HepG2 (cell line): ENCODE data around the gene CES3. TPM values are rescaled to one million over a fixed set of nuclear protein-coding genes. Genes with fewer than 3 reads are reported as not detected.

Experiments
- CBX5 ChIP-seq: sonication (generic); formaldehyde crosslinking; IDR thresholded peaks from 2 replicates; pipeline ENCODE4 v1.4.0; 2020; ENCODE audit warnings: missing genetic modification reagents, borderline replicate concordance
- CENPT ChIP-seq: sonication (generic); formaldehyde crosslinking; IDR thresholded peaks from 2 replicates; pipeline ENCODE4 v1.8.0; 2022; ENCODE audit warnings: low read depth, mild to moderate bottlenecking, moderate library complexity, missing genetic modification reagents
- FOXC1 ChIP-seq: sonication (generic); formaldehyde crosslinking; IDR thresholded peaks from 2 replicates; pipeline ENCODE4 v1.8.0; 2022; ENCODE audit warnings: mild to moderate bottlenecking, missing genetic modification reagents, borderline replicate concordance
- GZF1 ChIP-seq: sonication (generic); formaldehyde crosslinking; IDR thresholded peaks from 2 replicates; pipeline ENCODE4 v1.5.1; 2020; ENCODE audit warnings: mild to moderate bottlenecking, missing genetic modification reagents
- HNF1B ChIP-seq: sonication (generic); formaldehyde crosslinking; IDR thresholded peaks from 2 replicates; pipeline ENCODE4 v1.5.1; 2020; ENCODE audit warnings: mild to moderate bottlenecking, moderate library complexity, missing genetic modification reagents
- HNRNPH1 ChIP-seq: fragments of 200-400 bp; formaldehyde crosslinking; optimal IDR thresholded peaks from 2 replicates; pipeline ENCODE3; 2017; ENCODE audit warnings: mild to moderate bottlenecking, low read depth, low read length
- HNRNPUL1 ChIP-seq: fragments of 200-400 bp; formaldehyde crosslinking; IDR thresholded peaks from 2 replicates; pipeline ENCODE4 v1.6.1; 2017; ENCODE audit warnings: low read depth, mild to moderate bottlenecking, low read length, moderate library complexity
- KLF15 ChIP-seq: sonication (generic); formaldehyde crosslinking; IDR thresholded peaks from 2 replicates; pipeline ENCODE4 v1.8.1; 2023; ENCODE audit warnings: borderline replicate concordance, mild to moderate bottlenecking, inconsistent platforms, missing genetic modification reagents, mixed read lengths
- MLLT10 ChIP-seq: sonication (generic); formaldehyde crosslinking; IDR thresholded peaks from 2 replicates; pipeline ENCODE4 v1.4.0; 2020; ENCODE audit warnings: missing genetic modification reagents
- PRMT3 ChIP-seq: sonication (generic); formaldehyde crosslinking; IDR thresholded peaks from 2 replicates; pipeline ENCODE4 v1.8.1; 2022; ENCODE audit warnings: low read depth, mild to moderate bottlenecking, moderate library complexity, missing genetic modification reagents, borderline replicate concordance
- SRSF1 ChIP-seq: fragments of 200-400 bp; formaldehyde crosslinking; optimal IDR thresholded peaks from 2 replicates; pipeline ENCODE3; 2017; ENCODE audit warnings: mild to moderate bottlenecking, low read depth, low read length, moderate library complexity
- TP53 ChIP-seq: sonication (generic); formaldehyde crosslinking; conservative IDR thresholded peaks from 2 replicates; pipeline ENCODE4 v1.4.0; 2020; ENCODE audit warnings: missing genetic modification reagents
- ZBTB7A ChIP-seq: sonication (generic); formaldehyde crosslinking; IDR thresholded peaks from 2 replicates; pipeline ENCODE4 v1.8.0; 2022; ENCODE audit warnings: mild to moderate bottlenecking, missing genetic modification reagents
- ZNF253 ChIP-seq: sonication (generic); formaldehyde crosslinking; IDR thresholded peaks from 2 replicates; pipeline ENCODE4 v1.8.0; 2022; ENCODE audit warnings: mild to moderate bottlenecking, missing genetic modification reagents, borderline replicate concordance
- ZNF292 ChIP-seq: sonication (generic); formaldehyde crosslinking; IDR thresholded peaks from 2 replicates; pipeline ENCODE4 v1.8.1; 2022; ENCODE audit warnings: mild to moderate bottlenecking, low read depth, missing genetic modification reagents, borderline replicate concordance
- ZNF318 ChIP-seq: sonication (generic); formaldehyde crosslinking; IDR thresholded peaks from 2 replicates; pipeline ENCODE4 v1.4.0; 2020; ENCODE audit warnings: mild to moderate bottlenecking, missing genetic modification reagents
- ZNF333 ChIP-seq: sonication (generic); formaldehyde crosslinking; IDR thresholded peaks from 2 replicates; pipeline ENCODE4 v1.4.0; 2020; ENCODE audit warnings: mild to moderate bottlenecking, missing genetic modification reagents, borderline replicate concordance
- ZNF746 ChIP-seq: sonication (generic); formaldehyde crosslinking; IDR thresholded peaks from 2 replicates; pipeline ENCODE4 v1.8.0; 2022; ENCODE audit warnings: mild to moderate bottlenecking, missing genetic modification reagents
- ZNF777 ChIP-seq: sonication (generic); formaldehyde crosslinking; IDR thresholded peaks from 2 replicates; pipeline ENCODE4 v1.4.0; 2020; ENCODE audit warnings: missing genetic modification reagents
- polyA plus RNA-seq, 8 experiments: library from polyadenylated mRNA; depleted of rRNA in 3 of 8; stranded (reverse) in 7 of 8; unstranded in 1 of 8; fragments of >200 nt; fragmentation: Illumina TruSeq in 4 of 8; extraction: Trizol in 4 of 8; gene quantifications; 2 replicates each; pipeline versions ENCODE4 v1.2.1 to v1.2.3, GENCODE V29; 2011 to 2016; ENCODE audit warnings: low read depth in 4 of 8, missing spikeins in 1 of 8, mixed read lengths in 1 of 8; ENCODE audit not compliant: insufficient read depth in 1 of 8
- total RNA-seq, 5 experiments: library from RNA; depleted of rRNA; stranded (reverse); fragments of >200 nt; fragmentation: Illumina TruSeq; extraction: Trizol; gene quantifications; 2 replicates each; pipeline ENCODE4 v1.2.3, GENCODE V29; 2016; ENCODE audit warnings: low read depth in 1 of 5

CES3 gene
- total and polyA plus RNA-seq, 2 of the 13 experiments (the other 11 are each of a cell fraction or from before 2014, with no cell fraction given) = 6.6 to 17.4 TPM

GRCh38 chr16:66918803-66919568, 42.1 kb upstream of the CES3 start, which contains the start of gene CDH16 (continued):
- no peak for TF ChIP-seq TP53
- peak; percentile 79; the same call in 1 of the 2 replicates for TF ChIP-seq FOXC1 (CRISPR knock-in tag)
- TF ChIP-seq CENPT = no peak
- no peak for TF ChIP-seq ZNF253 (CRISPR knock-in tag)
- 0 out of 2 replicates have a peak, but pooled peaks have one; percentile 18 for TF ChIP-seq HNF1B (CRISPR knock-in tag)
- TF ChIP-seq ZBTB7A (CRISPR knock-in tag) = 0 out of 2 replicates have a peak, but pooled peaks have one; percentile 7
- 0 out of 2 replicates have a peak, but pooled peaks have one; percentile 49 for TF ChIP-seq ZNF333
- no peak for TF ChIP-seq ZNF777 (CRISPR knock-in tag)
- no peak for TF ChIP-seq HNRNPH1
- no peak for TF ChIP-seq PRMT3 (CRISPR knock-in tag)
- no peak for TF ChIP-seq CBX5 (CRISPR knock-in tag)
- TF ChIP-seq ZNF318 = no peak
- no peak for TF ChIP-seq ZNF746 (CRISPR knock-in tag)
- TF ChIP-seq GZF1 (CRISPR knock-in tag) = no peak
- no peak for TF ChIP-seq KLF15 (CRISPR knock-in tag)
- no peak for TF ChIP-seq SRSF1
- TF ChIP-seq ZNF292 = 0 out of 2 replicates have a peak, but pooled peaks have one; percentile 29
- TF ChIP-seq MLLT10 (CRISPR knock-in tag) = no peak
- no peak for TF ChIP-seq HNRNPUL1
